A549 (cell line): ENCODE results near the gene TFEB. TPM values are rescaled to one million over a fixed set of nuclear protein-coding genes. Genes with fewer than 3 reads are reported as not detected.

Source experiments
- ATAC-seq, 2 experiments: fragments of 200-7000 bp in 1 of 2; fragments of >200 bp in 1 of 2; cut with Nextera tagmentation in 1 of 2; cut with Tn5 transposase in 1 of 2; 3 replicates each; pipeline versions ENCODE4 v1.8.0 to v1.9.1; 2018 to 2020; ENCODE audit warnings: mild to moderate bottlenecking in 1 of 2, moderate library complexity in 1 of 2
- CTCF ChIA-PET: fragments of 300-600 bp; sonication (Branson Sonifier 250); formaldehyde crosslinking; extraction: SDS; loops from one replicate; lab custom pipeline; 2021; ENCODE audit warnings: antibody characterized with exemption, inconsistent platforms; lab: Yijun Ruan, JAX
- POLR2A ChIA-PET: fragments of 350-600 bp; formaldehyde crosslinking; extraction: SDS; loops from one replicate; lab custom pipeline; 2021; ENCODE audit warnings: antibody characterized with exemption, inconsistent platforms; lab: Yijun Ruan, JAX
- DNase-seq, 2 experiments: peaks; one replicate each; pipeline versions ENCODE4 v3.0.0 to v3.0.0-alpha.2; 2011 to 2016; ENCODE audit warnings: low read depth in 1 of 2, low spot score in 1 of 2
- FAIRE-seq: peaks from 2 replicates; lab custom pipeline; 2011; peaks lifted over from hg19 to GRCh38; lab: Jason Lieb, UNC
- H3K27ac ChIP-seq, 2 experiments: fragments of >200 bp; sonication (Bioruptor Twin); formaldehyde crosslinking; 3 replicates each; pipeline ENCODE4 v1.5.1; 2016 to 2017
- H3K4me1 ChIP-seq: fragments of >200 bp; sonication (Bioruptor Twin); formaldehyde crosslinking; 3 replicates; pipeline ENCODE4 v1.6.1; 2016
- H3K4me2 ChIP-seq: fragments of >200 bp; sonication (Bioruptor Twin); formaldehyde crosslinking; 3 replicates; pipeline ENCODE4 v1.6.1; 2016
- H3K4me3 ChIP-seq: fragments of >200 bp; sonication (Bioruptor Twin); formaldehyde crosslinking; 3 replicates; pipeline ENCODE4 v1.5.1; 2016
- H3K9me3 ChIP-seq: fragments of >200 bp; sonication (Bioruptor Twin); formaldehyde crosslinking; 3 replicates; pipeline ENCODE4 v1.6.1; 2016
- ATOH8 ChIP-seq: fragments of 250-450 bp; sonication (Bioruptor Pico); IDR thresholded peaks from 2 replicates; pipeline ENCODE4 v1.5.0; 2020; ENCODE audit warnings: low read depth, mild to moderate bottlenecking, moderate library complexity
- CEBPB ChIP-seq, 2 experiments: fragments of >200 bp in 1 of 2; sonication (Bioruptor Twin) in 1 of 2; formaldehyde crosslinking in 1 of 2; IDR thresholded peaks; 2 replicates each; pipeline ENCODE4 v1.6.1; 2012 to 2016
- CHD2 ChIP-seq: fragments of 150-350 bp; IDR thresholded peaks from 2 replicates; pipeline ENCODE4 v1.6.1; 2014; ENCODE audit warnings: low read length; ENCODE audit not compliant: partially characterized antibody
- E2F6 ChIP-seq: IDR thresholded peaks from 2 replicates; pipeline ENCODE4 v1.6.1; 2012; ENCODE audit warnings: low read depth, borderline replicate concordance
- FOXS1 ChIP-seq: fragments of 250-450 bp; sonication (Bioruptor Pico); IDR thresholded peaks from 2 replicates; pipeline ENCODE4 v1.5.0; 2020; ENCODE audit warnings: mild to moderate bottlenecking, moderate library complexity
- HDAC2 ChIP-seq: fragments of 200-600 bp; sonication (generic); IDR thresholded peaks from 2 replicates; pipeline ENCODE4 v1.6.1; 2016
- HOXB13 ChIP-seq: fragments of 250-450 bp; sonication (Bioruptor Pico); IDR thresholded peaks from 2 replicates; pipeline ENCODE4 v1.5.0; 2020; ENCODE audit warnings: low read depth, mild to moderate bottlenecking, moderate library complexity
- JUN ChIP-seq, 2 experiments: fragments of >200 bp; sonication (Bioruptor Twin); formaldehyde crosslinking; IDR thresholded peaks; 2 replicates in 1 of 2; 3 replicates in 1 of 2; pipeline ENCODE4 v1.6.1; 2016 to 2017
- MAFK ChIP-seq: fragments of 450-650 bp; IDR thresholded peaks from 2 replicates; pipeline ENCODE4 v1.6.1; 2014; ENCODE audit not compliant: partially characterized antibody
- MAX ChIP-seq: IDR thresholded peaks from 2 replicates; pipeline ENCODE4 v1.6.1; 2012
- MAZ ChIP-seq: fragments of 150-350 bp; IDR thresholded peaks from 2 replicates; pipeline ENCODE4 v1.6.1; 2014; ENCODE audit warnings: antibody characterized with exemption, low read depth, low read length, borderline replicate concordance
- MYC ChIP-seq: IDR thresholded peaks from 2 replicates; pipeline ENCODE4 v1.6.1; 2012; ENCODE audit warnings: mild to moderate bottlenecking, inconsistent platforms, low read length, improper control_type of control experiment, borderline replicate concordance
- NFE2L2 ChIP-seq: fragments of 150-350 bp; conservative IDR thresholded peaks from 2 replicates; pipeline ENCODE4 v1.6.1; 2014; ENCODE audit warnings: low read length
- NPAS2 ChIP-seq: fragments of 250-450 bp; sonication (Bioruptor Pico); IDR thresholded peaks from 2 replicates; pipeline ENCODE4 v1.8.0; 2022; ENCODE audit warnings: mild to moderate bottlenecking, moderate library complexity, borderline replicate concordance
- NR3C1 ChIP-seq: fragments of >200 bp; sonication (Bioruptor Twin); formaldehyde crosslinking; IDR thresholded peaks from 3 replicates; pipeline ENCODE4 v1.6.1; 2017
- PHF8 ChIP-seq: fragments of 200-600 bp; sonication (generic); IDR thresholded peaks from 2 replicates; pipeline ENCODE4 v1.6.1; 2016; ENCODE audit warnings: low read depth, mild to moderate bottlenecking, antibody characterized with exemption, moderate library complexity, borderline replicate concordance
- POLR2A ChIP-seq: IDR thresholded peaks from 2 replicates; pipeline ENCODE4 v1.6.1; 2012; ENCODE audit warnings: mild to moderate bottlenecking, low read length
- RAD21 ChIP-seq, 2 experiments: fragments of >200 bp in 1 of 2; sonication (Bioruptor Twin) in 1 of 2; formaldehyde crosslinking in 1 of 2; IDR thresholded peaks in 1 of 2; conservative IDR thresholded peaks in 1 of 2; 2 replicates in 1 of 2; 3 replicates in 1 of 2; pipeline ENCODE4 v1.6.1; 2012 to 2018; ENCODE audit warnings: inconsistent platforms in 1 of 2
- RCOR1 ChIP-seq: fragments of 150-350 bp; IDR thresholded peaks from 2 replicates; pipeline ENCODE4 v1.6.1; 2014; ENCODE audit warnings: antibody characterized with exemption, low read length, low read depth
- REST ChIP-seq: fragments of 200-600 bp; sonication (generic); IDR thresholded peaks from 2 replicates; pipeline ENCODE4 v1.6.1; 2016; ENCODE audit warnings: antibody characterized with exemption, mild to moderate bottlenecking, moderate library complexity
- RFX5 ChIP-seq: fragments of 450-650 bp; IDR thresholded peaks from 2 replicates; pipeline ENCODE4 v1.7.1; 2014; ENCODE audit warnings: antibody characterized with exemption, mild to moderate bottlenecking, moderate library complexity
- RNF2 ChIP-seq: fragments of 200-600 bp; sonication (generic); IDR thresholded peaks from 2 replicates; pipeline ENCODE4 v1.6.1; 2016; ENCODE audit warnings: low read depth, mild to moderate bottlenecking, antibody characterized with exemption, moderate library complexity, borderline replicate concordance
- SMC3 ChIP-seq: fragments of >200 bp; sonication (Bioruptor Twin); formaldehyde crosslinking; IDR thresholded peaks from 3 replicates; pipeline ENCODE4 v1.6.1; 2018; ENCODE audit warnings: inconsistent platforms
- USF2 ChIP-seq: fragments of 450-650 bp; IDR thresholded peaks from 2 replicates; pipeline ENCODE4 v1.6.1; 2014; ENCODE audit warnings: antibody characterized with exemption
- ZC3H11A ChIP-seq: fragments of 450-650 bp; IDR thresholded peaks from 2 replicates; pipeline ENCODE4 v1.6.1; 2014; ENCODE audit warnings: antibody characterized with exemption, mild to moderate bottlenecking
- ZSCAN20 ChIP-seq: fragments of 250-450 bp; sonication (Bioruptor Pico); IDR thresholded peaks from 2 replicates; pipeline ENCODE4 v1.8.0; 2022; ENCODE audit warnings: mild to moderate bottlenecking, moderate library complexity
- whole genome bisulfite sequencing: methylation state at CpG from one replicate; pipeline ENCODE4 v1.1.6; 2017; ENCODE audit errors: missing lambda C conversion rate; 5-methylcytosine and 5-hydroxymethylcytosine counted together
- polyA plus RNA-seq, 4 experiments: library from polyadenylated mRNA; depleted of rRNA in 3 of 4; stranded (reverse); fragments of >200 nt; fragmentation: RNase III in 1 of 4; extraction: RNeasy Plus Mini Kit Qiagen cat#74134 plus additional on column Dnase treatment in 1 of 4; gene quantifications; 2 replicates in 3 of 4; 3 replicates in 1 of 4; pipeline ENCODE4 v1.2.3, GENCODE V29; 2011 to 2017

TFEB gene
- polyA plus RNA-seq, 2 of the 4 experiments (the other 2 are of a cell fraction), result 3.1 to 6.1 TPM

GRCh38 chr6:41757931-41758640 is 22.7 kb upstream of the TFEB start:
- no peak for ATAC-seq
- Histone ChIP-seq H3K9me3 (no peaks in the 10 kb centered on the region), H3K27ac (no peak overlapping the region), H3K4me3 (no peak overlapping the region), H3K4me1 (no peaks in the 10 kb centered on the region), H3K4me2 (no peak overlapping the region)
- TF ChIP-seq NR3C1 (no peak), CEBPB (IDR thresholded peaks at IDR 0.05) (no peak), MYC (no peak), ZSCAN20 (CRISPR knock-in tag) (no peak), ZC3H11A (no peak), E2F6 (no peak), RNF2 (no peak), MAX (no peak), JUN (IDR thresholded peaks at IDR 0.05) (no peak), HDAC2 (no peak), FOXS1 (CRISPR knock-in tag) (no peak)
- ChIA-PET CTCF (interaction anchor here (0.6 to 1.2 kb wide), 2 partner anchors 13 to 391 kb away, joined by 3 to 4 read pairs; no protein-coding TSS in a partner anchor), POLR2A (no interaction called here)
- 67% methylated on average over 4 of the region's 8 CpGs for WGBS
- no peak for FAIRE-seq
- no peak for DNase-seq

- no peak overlapping the region for H3K4me3 ChIP-seq
- TF ChIP-seq FOXS1 (CRISPR knock-in tag) (no peak), ZC3H11A (no peak), ATOH8 (no peak), MAFK (no peak), USF2 (no peak), POLR2A (no peak), MAZ (no peak), RCOR1 (no peak), REST (no peak), SMC3 (no peak), NR3C1 (no peak), ZSCAN20 (CRISPR knock-in tag) (no peak), RFX5 (no peak), RAD21 (conservative IDR thresholded peaks at IDR 0.05 in 1 of 2, IDR thresholded peaks at IDR 0.05 in 1 of 2) (no peak), CHD2 (no peak), NPAS2 (CRISPR knock-in tag) (no peak), NFE2L2 (no peak), PHF8 (no peak), HOXB13 (CRISPR knock-in tag) (no peak), RNF2 (no peak)
- CTCF ChIA-PET, result interaction anchor here (0.6 to 1.2 kb wide), 4 partner anchors 9 to 390 kb away, joined by 3 to 4 read pairs (median 4); no protein-coding TSS in a partner anchor
- no peak overlapping the region for H3K4me2 ChIP-seq
- no peaks in the 10 kb centered on the region for H3K4me1 ChIP-seq
- DNase-seq (no peak), FAIRE-seq (no peak), ATAC-seq (no peak)
- H3K9me3 ChIP-seq, result no peaks in the 10 kb centered on the region
- POLR2A ChIA-PET, result no interaction called here
- no peak overlapping the region for H3K27ac ChIP-seq
- 90% methylated on average over 2 of the region's 6 CpGs for WGBS
These were observed 21.9 kb upstream of the TFEB start for GRCh38 chr6:41757271-41757670.
